ENCODE data around the gene SOCS3.

The SOCS3 gene

DNA sequence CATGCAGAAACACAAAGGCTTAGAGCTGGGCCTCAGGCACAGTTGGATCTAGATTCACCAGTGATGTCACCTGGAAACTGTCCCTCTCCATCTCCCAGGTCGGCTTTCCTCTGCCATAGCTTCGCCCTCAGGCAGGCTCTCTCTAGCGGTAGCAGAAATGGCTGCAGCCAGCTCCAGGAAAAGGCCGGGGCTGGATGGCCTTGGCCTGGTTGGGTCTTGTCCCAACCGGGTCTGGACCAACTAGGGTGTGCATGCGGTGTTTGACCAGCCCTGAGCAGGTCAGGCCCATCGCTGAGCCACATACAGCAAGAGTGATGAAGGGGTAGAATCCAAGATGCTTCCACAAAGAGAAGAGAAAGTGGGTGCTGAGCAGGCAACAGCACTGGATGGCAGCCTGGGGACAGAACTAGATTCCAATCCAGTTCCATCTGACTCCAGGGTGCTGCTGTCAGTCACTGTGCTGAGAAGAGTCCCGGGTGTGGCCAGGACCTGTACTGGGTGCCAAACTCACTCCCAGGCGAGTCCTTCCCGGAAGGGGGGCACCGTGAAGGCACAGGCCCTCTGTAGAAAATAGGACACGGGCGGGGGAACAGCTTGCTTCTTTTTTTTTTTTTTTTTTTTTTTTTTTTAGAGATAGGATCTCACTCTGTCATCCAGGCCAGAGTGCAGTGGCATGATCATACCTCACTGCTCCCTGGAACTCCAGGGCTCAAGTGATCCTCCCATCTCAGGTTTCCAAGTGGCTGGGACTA lies 51.8 kb downstream of the SOCS3 start:
- no peak for DNase-seq (ENCODE audit: low read depth)

DNA sequence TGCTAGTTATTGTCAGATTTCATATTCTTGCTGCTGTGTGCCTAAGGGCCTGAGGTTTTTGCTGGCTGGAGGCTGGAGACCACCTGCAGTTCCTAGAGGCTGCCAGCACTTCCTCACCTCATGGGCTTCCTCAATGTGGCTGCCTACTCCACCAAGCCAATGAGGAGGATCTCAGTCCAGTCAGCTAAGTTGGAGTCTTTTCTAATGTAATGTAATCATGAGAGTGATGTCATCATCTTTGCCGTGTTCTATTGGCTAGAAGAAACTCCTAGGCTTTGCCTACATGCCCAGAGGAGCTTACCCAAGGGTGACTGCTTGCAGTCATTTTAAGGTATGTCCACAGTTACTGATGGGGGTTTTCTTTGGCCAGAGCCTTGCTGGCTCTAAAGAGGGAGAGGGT lies 53.0 kb downstream of the SOCS3 start:
- DNase-seq (ENCODE audit: low read depth): no peak
